HG03378 (cell line): ENCODE measurements around the gene ABLIM3.
A peak's percentile ranks its signal among the peaks of the same experiment; 100 is the strongest.
"Not testable (repeated sequence)": the region's sequence is repeated elsewhere in the genome, so short reads cannot be mapped to it uniquely, and the experiment has no call there.

Source experiments
- ATAC-seq: cut with Tn5 transposase; IDR thresholded peaks from one replicate; pipeline ENCODE4 v1.9.1; 2021; ENCODE audit warnings: mild to moderate bottlenecking, moderate library complexity; ENCODE audit not compliant: unreplicated experiment

ABLIM3 gene

DNA sequence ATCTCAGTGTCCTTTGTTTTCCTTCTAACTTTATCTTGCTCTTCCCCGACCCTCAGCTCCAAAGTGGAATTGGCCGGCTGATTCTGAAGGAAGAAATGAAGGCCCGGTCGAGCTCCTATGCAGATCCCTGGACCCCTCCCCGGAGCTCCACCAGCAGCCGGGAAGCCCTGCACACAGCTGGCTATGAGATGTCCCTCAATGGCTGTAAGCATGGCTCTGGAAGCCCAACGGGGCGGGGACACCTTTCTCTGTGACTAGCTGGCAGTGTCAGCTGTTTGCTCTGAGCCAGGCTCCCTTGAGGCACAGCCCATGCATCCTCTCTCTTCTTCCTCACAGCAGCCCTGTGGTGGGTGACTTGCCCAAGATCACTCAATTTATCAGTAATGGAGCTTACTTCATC is 106.4 kb downstream of the ABLIM3 start:
- ATAC-seq, result no peak

DNA sequence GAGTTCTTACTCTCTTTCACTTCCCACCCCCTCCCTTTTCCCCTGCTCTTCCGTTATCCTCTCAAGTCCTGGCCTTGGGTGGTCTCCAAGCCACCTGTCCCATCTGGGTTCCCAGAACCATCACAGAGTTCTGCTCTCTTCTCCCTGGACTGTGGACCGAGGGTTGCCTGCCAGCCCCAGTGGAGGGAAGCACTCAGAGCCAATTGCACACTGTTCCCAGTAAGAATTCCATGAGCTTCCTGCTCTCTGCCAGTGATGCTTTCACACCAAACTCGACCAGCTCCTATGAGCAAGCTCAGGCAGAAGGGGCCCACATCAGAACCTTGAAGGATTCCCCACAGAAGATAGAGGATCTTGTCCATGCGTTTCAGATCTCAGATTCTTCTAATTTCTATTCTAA is 110.3 kb downstream of the ABLIM3 start:
- ATAC-seq, result no peak

DNA sequence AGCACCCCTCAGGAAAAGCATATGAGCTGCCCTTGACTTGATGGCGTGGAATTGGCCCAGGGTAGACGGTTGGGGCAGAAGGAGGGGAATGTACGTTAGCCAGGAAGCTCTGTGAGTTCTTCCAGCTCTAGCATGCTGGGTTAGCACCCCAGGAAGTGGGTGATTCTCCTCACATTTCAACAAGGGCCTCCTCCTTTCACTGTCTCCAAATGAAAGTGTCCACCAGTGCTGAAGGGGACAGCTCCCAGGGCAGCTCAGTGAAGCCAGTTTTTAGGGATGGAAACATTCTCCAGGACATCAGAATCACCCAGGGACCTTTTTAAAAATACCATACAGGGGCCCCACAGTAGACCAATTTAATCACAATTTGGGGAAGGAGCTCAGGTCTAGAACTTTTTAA is 113.2 kb downstream of the ABLIM3 start:
- no peak for ATAC-seq

DNA sequence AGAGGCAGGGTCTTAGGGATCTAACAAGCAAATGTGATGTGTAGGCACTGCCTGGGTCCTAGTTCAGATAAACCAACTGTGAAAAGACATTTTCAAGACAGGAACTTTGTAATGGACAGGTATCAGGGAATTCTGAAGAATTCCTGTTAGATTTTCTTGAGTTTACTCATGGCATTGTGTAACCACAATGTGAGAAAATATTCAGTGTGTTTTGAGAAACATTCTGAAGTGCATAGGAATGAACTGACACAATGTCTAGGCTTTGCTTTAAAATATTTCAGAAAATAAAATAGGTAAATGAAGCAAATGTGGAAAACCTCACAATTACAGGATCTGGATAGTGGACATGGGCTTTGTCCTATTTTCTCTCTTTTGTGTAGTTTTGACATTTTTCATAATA is 115.2 kb downstream of the ABLIM3 start:
- ATAC-seq, result no peak

DNA sequence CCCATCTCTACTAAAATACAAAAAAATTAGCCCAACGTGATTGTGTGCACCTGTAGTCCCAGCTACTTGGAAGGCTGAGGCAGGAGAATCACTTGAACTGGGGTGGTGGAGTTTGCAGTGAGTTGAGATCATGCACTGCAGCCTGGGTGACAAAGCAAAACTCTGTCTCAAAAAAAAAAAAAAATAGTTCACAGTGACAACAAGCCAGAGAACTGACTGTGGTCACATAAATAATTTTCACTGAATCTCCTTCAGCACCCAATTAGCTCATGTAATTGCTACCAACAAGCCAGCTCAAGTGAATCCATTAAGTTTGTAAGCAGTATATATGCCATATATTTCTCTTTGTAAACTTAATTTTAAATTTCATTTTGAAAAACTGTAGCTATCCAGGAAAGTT is 115.8 kb downstream of the ABLIM3 start:
- ATAC-seq, result no peak

DNA sequence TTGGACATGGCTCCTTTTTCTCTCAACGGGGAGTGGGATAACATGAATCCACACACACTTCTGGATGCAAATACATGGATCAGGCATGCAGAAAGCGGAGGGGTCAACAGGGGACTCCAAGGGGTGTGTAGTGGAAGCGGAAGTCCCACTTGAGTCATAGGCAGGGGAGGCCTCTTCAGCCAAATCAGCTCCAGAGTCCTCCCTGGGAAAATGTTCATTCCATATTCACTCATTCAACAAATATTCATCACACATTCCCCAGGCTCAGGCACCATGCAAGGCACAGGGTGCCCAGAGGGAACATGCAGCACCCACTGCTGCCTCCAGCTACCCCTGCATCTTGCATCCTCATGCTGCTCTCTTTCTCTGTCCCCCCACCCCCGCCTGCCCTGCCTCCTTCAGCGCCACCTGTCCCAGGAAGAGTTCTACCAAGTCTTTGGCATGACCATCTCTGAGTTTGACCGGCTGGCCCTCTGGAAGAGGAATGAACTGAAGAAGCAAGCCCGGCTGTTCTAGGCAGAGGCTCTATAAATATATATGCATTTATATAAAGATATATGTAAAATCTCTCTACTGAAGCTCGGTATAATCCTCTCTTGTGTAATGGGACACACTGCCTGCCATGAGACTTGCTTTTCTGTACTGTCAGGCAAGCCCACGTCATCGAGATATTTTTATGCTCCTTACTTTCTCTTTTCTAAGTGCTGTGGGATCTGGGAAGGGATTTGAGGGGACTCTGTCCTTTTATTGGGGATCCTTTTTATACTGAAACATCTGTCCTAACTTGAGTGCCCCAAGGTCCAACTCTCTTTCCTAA is 116.8 kb downstream of the ABLIM3 start:
- no peak for ATAC-seq

DNA sequence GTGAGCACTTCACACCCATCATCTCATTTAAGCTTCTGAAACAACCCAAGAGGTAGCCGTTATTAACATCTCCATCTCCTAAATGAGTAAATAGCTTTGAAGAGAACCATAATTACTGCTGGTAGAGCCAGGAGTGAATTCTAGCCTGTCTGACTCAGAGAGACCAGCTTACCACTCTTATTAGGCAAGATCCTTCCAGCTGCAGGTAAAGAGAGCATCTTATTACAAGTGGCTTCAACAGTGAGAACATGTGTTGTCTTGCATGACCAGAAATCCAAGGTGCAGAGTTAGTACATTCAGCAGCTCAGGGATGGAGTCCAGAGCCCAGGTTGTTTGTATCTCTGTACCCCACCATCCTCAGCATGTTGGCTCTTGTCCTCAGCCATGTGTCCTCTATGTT is 119.5 kb downstream of the ABLIM3 start:
- ATAC-seq, result no peak

DNA sequence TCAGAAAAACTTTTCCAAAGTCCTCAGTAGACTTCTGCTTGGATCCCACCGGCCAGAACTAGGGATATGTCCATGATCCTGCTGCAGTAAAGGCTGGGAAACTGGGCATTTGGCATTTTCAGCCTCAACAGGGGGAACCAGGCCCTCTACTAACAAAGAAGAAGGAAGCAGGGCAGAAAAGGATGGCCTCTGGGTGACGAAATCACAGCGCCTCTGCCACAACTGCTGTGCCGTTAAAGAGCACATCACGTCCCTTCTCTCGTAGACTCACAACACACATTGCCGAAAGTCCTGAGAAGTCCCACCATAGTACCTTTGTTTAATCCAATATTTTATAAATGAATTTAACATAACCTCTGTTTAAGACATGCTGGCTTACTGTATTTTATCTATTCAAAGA is 120.0 kb downstream of the ABLIM3 start:
- no peak for ATAC-seq

DNA sequence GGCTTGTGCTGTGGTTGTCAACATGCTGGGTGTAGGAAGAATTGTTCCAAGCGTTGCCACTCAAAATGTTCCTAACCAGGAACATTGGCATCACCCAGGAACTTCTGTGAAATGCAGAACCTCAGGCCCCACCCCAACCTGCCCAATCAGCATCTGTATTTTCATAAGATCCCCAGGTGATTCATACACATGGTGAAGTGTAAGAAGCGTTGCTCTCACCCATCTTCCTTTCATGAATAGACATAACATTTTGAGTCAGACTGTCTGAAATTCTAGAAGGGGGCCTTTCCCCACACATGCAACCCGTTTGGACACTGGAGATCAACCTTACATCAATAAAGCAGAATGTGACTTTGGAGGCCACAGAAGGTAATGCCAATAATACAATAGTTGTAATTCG is 121.0 kb downstream of the ABLIM3 start:
- ATAC-seq, result no peak

DNA sequence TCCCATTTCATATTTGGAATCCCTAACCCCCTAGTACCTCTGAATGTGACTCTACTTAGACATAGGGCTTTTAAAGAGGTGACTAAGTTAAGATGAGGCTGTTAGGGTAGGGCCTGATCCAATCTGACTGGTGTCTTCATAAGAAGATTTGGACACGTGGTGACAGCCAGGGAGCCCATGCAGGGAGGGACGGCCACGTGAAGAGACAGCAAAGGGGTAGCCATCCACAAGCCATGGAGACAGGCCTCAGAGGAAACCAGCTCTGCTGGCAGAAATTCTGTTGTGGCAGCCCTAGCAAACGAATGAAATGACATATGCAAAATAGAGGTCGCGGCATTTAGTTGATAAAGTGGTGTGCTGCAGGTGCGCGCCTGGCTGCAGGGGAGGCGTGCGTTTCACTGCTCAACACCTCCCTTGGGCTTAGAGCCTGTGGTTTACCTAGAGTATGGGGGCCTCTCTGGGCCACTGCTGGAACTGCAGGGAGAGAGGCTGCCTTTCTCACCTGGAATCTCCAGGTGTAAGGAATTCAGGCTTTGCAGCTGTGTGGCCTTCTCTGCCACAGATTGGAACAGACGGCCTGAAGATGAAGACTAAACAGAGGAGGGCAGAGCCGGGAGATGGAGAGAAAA is 123.3 kb downstream of the ABLIM3 start:
- peak; percentile 73 for ATAC-seq

DNA sequence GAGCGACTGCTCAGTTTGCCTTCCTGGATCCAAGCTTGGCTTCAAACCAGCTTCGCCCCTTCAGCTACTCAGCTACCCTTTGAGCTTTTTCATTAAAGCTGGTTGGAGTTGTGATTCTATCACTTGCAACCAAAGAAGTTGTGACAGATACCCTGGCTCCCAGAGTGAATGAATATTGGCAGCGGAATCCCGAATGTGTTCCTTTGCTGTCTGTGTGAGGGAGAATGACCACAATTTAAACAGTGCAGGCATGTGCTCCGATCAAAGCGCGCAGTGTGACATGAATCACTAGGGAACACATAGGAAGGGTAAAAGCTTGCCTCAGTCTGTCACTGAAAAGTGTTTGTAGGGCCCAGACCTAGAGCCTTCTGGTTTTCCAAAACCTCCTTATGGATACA is 123.8 kb downstream of the ABLIM3 start:
- no peak for ATAC-seq

DNA sequence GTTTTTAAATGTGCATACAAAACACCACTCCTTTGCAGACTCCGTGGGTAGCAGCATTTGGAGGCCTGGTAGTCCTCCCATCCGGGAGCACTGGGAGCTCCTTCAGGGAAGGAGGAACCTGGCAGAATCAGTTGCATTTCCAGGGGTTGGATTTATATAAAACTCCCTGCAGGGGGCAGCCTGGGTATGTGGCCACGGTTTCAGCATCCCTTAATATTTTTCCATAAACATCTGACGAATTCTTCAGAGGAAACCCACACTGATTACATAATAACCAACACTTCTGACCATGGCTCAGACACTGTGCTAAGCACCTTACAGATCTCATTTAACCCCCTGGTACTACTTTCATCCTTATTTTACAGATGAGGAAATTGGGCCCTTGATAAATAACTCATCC is 124.3 kb downstream of the ABLIM3 start:
- ATAC-seq, result no peak

DNA sequence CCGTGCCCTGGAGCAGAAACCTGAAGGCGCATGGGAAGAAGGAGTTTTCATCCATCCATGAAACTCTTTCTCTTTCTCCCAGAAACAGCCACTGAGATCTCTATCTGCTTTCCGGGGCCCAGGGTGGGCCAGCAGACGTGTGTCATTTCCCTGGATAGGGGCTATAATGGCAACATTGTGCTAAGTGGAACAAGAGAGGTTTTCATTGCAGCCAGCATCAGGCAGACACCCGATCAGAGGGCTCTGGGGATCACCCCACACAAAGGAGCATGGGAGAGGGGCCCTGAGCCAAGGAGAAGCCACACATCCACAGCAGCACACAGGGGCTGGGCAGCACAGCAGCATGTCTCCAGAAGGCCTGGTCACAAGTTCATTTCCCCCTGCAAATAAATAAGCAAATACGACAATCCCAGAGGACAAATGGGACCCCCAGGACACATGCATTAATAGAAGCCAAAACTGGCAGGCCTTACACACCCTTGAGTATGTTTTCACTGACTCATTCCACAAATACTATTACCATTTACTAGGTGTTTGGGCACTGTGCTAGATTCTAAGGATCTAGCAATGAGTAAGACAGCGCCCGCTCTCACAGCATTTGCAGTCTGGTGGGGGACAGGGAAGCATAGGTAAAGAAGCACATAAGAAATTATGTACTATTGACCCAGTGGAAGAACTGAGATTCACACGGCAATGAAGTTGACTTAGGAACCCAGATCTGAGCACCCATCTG is 126.1 kb downstream of the ABLIM3 start:
- no peak for ATAC-seq

DNA sequence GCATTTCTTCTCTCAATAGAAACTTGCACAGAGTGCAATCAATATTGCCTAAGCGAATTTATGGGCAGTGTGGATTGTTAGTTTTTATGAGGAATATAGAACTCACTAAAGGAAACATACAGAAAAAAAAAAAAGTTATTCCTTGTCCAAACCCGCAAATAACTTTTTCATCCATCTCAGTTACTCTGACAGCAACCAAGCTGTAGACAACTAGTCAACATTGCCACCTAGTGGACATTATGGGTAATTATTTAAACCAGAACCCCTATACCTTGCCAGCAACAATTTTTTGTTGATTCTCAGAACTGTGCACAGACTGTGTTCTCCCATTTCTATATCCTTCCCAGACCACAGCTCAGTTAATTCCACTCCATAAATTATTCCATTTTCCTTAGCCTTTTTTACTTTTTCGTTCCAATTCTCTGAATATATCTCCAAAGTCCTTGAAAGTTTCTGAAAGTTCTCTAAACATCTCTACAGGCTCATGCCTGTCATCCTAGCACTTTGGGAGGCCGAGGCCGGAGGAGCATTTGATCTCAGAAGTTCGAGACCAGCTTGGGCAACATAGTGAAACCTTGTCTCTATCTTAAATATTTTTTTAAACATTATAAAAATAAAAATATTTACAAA is 127.8 kb downstream of the ABLIM3 start:
- peak; percentile 40 for ATAC-seq

DNA sequence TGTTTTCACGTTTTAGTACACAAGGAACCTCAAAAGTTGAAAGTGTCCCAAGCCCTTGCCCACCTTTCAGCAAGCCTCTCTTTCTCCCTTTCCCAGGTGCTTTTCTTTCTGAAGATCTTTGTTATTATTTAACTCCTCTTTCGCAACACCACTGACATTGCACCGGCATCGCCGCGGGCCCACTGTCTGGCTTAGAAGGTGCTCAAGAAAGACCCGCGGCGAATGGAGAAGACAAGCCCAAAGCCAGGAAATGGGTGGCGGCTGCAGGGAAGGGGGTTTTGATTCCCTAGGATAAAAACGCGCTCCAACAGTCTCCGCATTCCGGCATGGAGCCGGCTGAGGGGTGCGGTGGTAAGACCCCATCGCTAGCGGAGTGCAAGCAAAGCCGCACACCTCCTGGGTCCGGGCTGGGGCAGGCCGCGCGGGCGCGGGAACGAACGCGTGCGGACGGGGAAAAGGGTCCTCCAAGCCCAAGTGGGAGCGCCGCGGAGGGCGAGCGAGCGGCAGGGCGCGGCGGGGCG is 130.0 kb downstream of the ABLIM3 start:
- no peak for ATAC-seq

DNA sequence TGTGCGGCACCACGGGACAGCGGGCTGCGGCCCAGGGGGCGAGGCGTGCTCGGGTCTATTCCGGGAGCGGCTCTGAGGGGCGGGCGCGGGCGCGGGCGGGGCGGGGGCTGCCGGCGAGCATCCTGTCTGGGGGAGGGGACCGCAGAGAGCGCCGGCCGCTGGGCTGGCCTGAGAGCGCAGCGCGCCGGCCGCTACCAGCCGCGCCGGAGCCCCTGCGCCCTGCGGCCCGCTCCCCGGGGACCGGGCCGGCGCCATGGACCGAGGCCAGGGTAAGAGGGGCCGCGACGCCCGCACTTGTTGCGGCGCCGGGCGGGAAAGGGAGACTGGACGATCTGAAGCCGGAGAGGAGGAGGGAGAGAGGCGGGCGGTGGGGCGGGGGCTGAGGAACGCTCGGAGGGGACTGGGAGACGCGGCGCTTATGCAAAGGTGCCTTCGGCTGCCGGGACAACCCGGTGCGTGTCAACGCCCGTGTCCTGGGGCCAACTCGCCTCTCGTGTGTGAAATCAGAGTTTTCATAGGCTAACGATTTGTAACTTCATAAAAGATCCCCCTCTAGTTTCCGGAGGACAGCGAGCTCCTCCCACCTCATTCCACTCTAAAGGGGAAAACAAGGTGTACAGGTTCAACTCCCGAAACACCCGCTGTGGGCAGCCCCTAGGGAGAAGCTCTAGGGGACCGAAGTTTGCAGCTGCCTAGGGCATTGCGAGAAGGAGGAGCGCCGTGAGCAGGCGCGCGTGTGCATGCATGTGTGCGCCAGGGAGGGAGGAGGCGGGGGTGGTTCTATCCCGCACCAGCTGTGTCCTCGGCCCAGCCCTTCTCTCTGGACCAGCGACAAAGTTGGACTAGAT is 130.6 kb downstream of the ABLIM3 start, which contains the start of gene AFAP1L1:
Gene AFAP1L1 (plus strand): TSS at position 144 of the 848 bp plus-strand sequence. CDS start 110 bp downstream, at position 254.
- no peak for ATAC-seq

DNA sequence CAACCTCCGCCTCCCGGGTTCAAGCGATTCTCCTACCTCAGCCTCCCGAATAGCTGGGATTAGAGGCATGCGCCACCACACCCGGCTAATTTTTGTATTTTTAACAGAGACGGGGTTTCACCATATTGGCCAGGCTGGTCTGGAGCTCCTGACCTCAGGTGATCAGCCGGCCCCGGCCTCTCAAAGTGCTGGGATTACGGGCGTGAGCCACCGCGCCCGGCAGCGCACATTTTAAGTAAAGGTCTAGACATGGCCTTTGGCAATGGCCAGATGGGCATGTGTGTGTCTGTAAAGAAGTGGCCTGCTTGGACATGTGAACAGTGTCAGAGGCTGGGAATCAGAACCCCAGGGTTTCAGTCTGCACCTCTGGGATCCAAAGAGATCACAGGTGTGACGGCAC is 131.5 kb downstream of the ABLIM3 start:
- ATAC-seq, result not testable (repeated sequence)

DNA sequence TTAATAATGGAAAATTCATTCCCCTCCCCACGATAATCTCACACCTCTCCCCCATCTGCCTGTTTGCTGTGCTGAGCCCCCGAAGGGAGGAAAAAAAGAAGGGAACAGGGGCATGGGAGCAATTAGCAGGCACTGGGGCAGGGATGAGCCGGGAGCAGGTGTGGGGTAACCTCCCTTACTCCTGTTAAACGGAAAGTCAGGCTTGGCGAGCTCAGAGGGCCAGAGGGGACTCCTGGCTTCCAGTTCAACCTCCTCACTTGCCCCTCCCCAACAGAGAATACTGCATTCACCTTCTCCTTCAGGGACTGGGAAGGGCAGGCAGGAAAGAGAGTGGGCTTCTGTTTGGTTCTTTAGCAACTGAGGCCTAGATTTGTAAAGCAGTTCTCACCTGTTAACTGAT is 131.9 kb downstream of the ABLIM3 start:
- no peak for ATAC-seq

DNA sequence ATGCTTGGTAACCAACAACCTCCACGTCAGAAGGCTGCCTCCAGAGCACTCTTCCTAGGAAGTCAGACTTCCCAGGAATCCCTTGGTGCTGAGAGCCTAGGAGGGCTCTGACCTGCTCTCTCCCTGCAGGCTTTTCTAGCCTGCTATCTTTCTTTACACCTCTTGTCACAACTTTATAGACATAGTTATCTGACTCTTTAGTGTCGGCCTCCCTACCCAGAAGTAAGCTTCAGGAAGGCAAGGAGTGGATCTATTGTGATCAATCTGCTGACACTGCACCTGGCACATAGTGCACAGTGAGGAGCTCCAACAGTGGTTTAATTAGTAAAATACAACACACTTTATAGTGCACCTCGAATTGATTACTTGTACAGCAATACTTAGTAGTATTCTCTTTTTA is 132.7 kb downstream of the ABLIM3 start:
- no peak for ATAC-seq

DNA sequence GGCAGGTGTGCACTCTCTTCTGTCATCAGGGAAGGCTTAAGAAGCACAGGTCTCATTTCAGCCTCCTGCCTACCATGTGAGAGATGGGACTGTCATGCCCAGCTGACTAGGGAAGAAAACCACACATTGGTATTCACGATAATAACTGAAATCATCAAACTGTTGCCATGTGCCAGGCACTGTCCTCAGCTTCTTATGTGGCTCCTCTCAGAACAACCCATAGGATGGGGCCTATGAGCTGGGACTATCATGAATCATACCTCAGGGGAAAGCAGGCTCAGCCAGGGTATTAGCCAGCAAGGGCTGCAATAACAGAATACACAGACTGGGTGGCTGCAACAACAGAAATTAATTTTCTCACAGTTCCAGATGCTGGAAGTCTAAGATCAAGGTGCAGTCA is 133.6 kb downstream of the ABLIM3 start:
- no peak for ATAC-seq
